Left lobe of liver (tissue), 2 donors: ENCODE data around the gene CPNE6. TPM values are rescaled to one million over a fixed set of nuclear protein-coding genes. Genes with fewer than 3 reads are reported as not detected.
A peak's percentile ranks its signal among the peaks of the same experiment; 100 is the strongest.

Experiments
- ATAC-seq: fragments of 200-7000 bp; cut with Tn5 transposase; one replicate; pipeline ENCODE4 v1.9.1; 2020; ENCODE audit warnings: mild to moderate bottlenecking, moderate library complexity
- DNase-seq: peaks from one replicate; pipeline ENCODE4 v3.0.0-alpha.2; 2020; ENCODE audit warnings: low spot score
- total RNA-seq: library from RNA; stranded (reverse); gene quantifications from one replicate; pipeline ENCODE4 v1.2.1, GENCODE V29; 2021
- donor health status: DM: no; HTN: no; CAD: no; lungs with moderate emphysema.
- donor health status: DM: no; HTN: yes; CAD: no.

CPNE6 gene
- total RNA-seq, 1 donor from 2014 or later: 0.40 TPM

DNA sequence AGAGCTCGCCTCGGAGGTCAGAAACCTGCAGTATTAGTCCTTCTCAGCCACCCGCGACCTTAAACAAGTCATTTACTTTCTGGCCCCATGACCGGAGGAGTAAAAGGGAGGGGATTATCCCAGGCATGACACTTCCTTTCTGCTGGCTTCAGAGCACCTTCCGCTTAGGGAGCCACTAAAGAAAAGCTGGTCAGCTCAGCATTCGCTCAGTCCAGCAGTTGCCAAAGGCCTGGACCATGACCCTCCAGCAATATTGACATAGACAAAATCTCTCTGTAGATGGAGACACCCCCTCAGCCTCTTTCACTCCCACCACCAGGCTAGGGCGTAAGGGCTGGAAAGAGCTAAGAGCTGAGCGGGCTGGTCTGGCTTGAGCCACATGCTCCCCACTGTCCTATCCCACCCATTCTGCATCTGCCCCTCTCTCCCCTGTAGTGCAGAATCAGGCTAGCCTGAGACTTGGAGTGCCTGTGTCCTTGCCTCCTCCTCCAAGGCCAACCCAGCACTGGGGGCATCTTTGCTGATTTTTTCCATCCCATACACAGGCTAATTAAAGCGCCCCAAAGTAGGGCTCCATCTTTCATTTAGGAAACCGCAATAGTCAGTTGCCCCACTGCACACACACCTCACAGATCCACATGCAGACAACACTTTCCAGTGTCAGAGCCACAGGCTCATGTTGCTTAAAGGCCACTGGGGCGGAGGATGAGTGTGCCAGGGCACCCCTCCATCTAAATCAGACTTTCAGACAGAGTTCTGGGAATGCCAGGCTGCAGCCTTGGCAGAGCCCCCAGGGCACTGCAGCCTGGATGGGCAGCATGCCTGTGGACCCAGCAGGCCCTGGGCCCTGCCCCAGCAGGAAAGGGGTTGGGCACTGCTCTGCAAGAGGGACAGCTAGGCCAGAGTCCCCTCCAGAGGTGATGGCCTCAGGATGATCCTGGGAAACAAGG, 4.0 kb upstream of the CPNE6 start:
- DNase-seq: peak; percentile 90
- peak; percentile 73 for ATAC-seq

- ATAC-seq (no peak), DNase-seq (no peak)
Observed at GRCh38 chr14:24068711-24069410, 2.5 kb upstream of the CPNE6 start.

GRCh38 chr14:24069411-24069735, 2.0 kb upstream of the CPNE6 start:
- ATAC-seq: no peak
- no peak for DNase-seq

DNA sequence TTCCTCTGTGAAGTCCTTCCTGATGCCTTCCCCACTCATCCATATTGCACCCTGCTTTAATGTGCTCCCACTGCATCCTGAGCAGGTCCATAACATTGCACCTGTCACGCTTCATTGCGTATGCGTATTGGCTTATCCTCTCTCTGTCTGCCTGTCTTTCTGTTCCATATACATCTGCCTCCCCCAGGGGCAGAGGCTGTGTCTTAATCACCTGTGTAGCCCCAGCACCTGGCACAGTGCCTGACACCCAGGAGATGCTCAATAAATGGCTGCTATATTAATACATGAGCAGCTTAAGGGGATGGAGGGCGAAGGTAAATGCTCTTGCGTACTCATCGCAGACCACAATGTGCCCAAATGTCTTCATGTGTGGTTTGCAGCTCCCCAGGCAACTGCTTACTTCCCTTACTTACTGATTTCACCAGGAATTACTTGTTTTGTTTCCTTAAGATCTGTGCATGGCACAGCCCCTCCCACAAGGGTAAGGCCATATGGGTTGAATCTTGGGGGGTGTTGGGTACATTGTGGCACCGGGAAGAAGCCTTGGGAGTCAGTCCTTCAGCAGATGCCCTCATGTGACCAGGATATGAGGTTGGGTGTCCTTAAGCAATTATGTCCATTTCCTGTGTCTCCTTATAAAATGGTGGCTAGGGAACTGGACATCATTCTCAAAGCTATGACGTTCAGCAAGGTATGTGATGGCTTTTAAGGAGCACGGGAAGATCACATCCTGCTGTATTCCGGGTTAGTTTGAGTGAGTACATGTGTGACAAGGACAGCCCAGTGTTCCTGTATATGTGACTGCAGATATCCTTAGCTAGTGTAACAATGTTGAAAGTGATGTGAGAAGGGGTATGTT, 848 bp upstream of the CPNE6 start:
- ATAC-seq (no peak), DNase-seq (no peak)

- DNase-seq (no peak), ATAC-seq (no peak)
Observed at GRCh38 chr14:24071836-24072430, 571 bp downstream of the CPNE6 start.

DNA sequence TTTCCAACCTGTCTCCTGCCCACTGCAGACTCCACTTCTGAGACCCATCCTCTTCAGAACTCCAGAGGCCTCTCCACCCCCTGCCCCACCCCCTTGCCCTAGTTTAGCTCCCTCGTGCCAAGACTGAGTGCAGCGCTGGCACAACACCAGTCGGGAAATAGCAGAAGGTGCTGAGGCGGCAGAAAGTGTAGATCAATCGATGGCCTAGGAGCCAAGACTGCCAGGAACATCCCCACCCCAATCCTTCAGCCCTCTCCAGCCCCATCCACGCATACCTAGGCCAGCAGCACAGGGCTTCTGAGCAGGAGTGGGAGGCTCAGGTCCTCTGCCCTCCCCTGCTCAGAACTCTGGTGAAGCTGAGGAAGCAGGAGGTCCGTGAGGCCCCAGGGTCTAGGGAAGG, 1.1 kb downstream of the CPNE6 start:
- ATAC-seq: peak; percentile 51
- peak; percentile 85 for DNase-seq

- peak; percentile 8 for ATAC-seq
- no peak for DNase-seq
Observed at GRCh38 chr14:24072881-24073877, 1.8 kb downstream of the CPNE6 start.

DNA sequence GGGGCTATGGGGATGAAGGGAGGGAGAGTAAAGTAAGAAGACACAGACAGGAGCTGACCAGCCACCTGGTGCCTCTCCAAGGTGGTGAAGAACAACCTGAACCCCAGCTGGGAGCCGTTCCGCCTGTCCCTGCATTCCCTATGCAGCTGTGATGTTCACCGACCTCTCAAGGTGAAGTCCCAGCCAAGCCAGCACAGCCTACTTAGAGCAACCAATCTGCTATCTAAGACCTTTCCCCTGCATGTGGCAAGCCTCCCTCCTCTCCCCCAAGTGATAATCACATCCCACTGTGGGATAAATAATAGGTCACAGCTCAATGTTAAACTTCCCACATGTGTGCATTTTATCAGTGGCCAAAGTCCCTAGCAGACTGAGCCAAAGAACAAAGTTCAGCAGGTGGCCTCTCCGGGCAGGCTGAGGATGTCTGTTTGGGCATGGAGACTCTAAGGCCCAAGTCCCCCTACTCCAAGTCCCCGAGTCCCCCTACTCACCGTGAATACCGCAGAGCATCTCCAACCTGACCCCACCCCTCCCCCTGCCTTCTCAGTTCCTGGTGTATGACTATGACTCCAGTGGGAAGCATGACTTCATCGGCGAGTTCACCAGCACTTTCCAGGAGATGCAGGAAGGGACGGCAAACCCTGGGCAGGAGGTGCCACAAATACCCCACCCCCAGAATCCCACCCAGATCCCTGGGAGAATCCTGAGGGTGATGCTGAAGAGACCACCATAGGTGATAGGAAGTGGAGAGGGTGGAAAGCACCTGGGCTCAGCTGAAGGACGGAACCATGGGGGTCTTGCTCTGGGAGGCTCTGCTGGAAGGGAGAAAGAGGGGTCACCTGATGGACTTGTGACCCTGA, 3.5 kb downstream of the CPNE6 start:
- DNase-seq (peak; percentile 89), ATAC-seq (peak; percentile 79)

GRCh38 chr14:24075485-24076301, 4.3 kb downstream of the CPNE6 start:
- no peak for ATAC-seq
- DNase-seq: no peak

- DNase-seq (no peak), ATAC-seq (no peak)
Observed at GRCh38 chr14:24076302-24076601, 4.9 kb downstream of the CPNE6 start.

GRCh38 chr14:24077086-24077485, 5.7 kb downstream of the CPNE6 start:
- no peak for ATAC-seq
- no peak for DNase-seq

- DNase-seq (no peak), ATAC-seq (no peak)
Observed at GRCh38 chr14:24078146-24078545, 6.8 kb downstream of the CPNE6 start.

DNA sequence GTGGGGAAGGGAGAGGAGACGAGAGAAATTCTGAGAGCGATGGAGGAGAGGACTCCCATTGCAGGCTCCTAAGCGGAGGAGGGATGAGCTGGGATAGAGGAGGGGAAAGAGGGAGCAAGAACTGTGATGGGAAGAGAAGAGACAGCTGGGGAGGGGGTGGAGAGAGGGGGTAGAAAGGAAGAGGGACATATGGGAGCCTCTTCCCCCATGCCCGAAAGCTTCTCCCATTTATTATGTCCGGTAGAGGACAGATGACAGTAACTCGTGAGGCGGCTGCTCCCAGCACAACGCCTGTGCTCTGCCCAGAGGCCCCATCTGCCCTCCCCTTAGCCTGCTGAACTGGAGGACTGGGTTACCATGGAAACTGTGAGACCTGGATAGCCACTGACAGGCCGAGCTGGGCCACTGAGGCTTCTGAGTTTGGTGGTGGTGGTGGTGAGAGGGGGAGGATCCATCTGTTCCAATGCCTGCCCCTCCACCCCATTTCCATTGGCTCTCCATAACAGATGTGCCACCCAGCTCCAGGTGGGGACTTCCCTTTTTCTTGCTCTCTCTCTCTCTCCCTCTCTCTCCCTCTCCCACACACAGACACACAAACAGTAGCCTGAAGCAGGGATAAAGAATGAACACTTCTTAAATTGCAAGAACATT, 8.3 kb downstream of the CPNE6 start:
- no peak for DNase-seq
- ATAC-seq: no peak

DNA sequence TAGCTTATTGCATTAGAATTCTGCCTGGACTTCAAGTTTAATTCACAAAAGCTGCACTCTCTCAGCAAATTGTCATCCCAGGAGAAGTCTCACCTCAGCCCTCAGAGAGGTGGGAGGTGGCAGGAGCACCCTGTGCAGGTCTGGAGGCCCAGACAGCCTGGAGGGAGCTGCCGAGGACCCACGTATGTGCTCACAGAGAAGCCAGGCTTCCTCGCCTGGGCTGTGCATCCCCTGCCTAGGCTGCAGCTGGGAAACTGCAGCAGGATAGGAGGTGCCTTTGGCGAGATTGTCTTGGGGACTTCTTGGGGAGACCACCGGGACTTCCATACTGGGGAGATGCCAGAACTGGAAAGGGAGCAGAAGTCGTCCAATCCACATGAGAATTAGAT, 8.8 kb downstream of the CPNE6 start:
- DNase-seq: no peak
- no peak for ATAC-seq

GRCh38 chr14:24080888-24081738, 9.8 kb downstream of the CPNE6 start:
- DNase-seq (peak; percentile 85), ATAC-seq (peak; percentile 92)

- ATAC-seq: no peak
- no peak for DNase-seq
Observed at GRCh38 chr14:24081739-24082211, 10.4 kb downstream of the CPNE6 start.
